Measurements from ENCODE around the gene TGFBRAP1.

DNA sequence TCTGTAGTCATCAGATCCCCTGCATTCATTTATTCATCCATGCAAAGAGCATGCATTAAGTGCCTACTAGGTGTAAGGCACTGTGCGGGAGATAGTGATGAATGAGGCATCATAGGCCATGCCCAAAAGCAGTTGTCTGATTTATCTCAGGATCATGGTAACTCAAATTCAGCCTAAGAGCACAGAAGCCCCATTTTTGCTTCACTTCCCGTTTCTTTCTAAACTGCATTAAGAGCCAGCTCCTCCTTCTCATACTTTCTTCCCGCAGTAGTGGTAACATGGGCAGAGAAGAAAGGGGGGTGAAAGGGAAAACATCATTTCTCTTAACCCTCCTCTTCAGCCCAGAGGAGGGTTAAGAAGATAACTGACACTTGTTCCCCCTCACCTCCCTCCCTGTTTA lies 85.1 kb downstream of the TGFBRAP1 start:
- TF ChIP-seq POLR2A (IDR thresholded peaks at IDR 0.05; ENCODE audit: low read depth, low read length) (no peak), POLR2AphosphoS5 (IDR thresholded peaks at IDR 0.05; ENCODE audit: low read depth, low read length) (no peak)

Measured in GM12892 (cell line).